Hypothalamus (tissue), 51 donors: ENCODE measurements around the gene RAB11FIP3.

Source experiments
- DNase-seq, 51 donors: peaks; one replicate each; lab custom pipeline; 2025; lab: John Stamatoyannopoulos, UW

RAB11FIP3 gene

DNA sequence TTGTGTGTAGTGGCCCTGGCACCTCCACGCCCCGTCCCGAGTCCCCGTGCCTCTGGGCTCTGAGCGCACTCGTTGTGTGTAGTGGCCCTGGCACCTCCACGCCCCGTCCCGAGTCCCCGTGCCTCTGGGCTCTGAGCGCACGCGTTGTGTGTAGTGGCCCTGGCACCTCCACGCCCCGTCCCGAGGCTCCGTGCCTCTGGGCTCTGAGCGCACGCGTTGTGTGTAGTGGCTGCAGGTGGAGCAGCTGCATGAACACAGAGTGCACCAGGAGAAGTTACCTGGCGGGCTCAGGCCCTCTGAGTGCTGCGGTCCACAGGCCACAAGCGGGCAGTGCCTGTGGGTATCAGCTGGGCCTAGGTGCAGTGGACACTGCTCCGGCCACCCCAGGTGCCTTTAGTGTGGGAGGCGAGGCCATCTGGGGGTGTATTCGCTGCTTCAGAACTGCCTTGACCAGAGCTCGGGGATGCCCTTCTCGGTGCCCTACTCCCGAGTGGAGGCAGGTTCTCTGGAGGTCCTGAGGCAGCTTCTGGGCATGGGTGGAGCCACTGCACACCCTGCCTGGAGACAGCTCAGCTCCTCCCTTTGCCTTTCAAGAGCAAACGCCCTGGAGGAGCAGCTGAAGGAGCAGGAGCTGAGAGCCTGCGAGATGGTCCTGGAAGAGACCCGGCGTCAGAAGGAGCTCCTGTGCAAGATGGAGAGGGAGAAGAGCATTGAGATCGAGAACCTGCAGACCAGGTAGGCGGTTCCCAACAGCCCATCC lies 84.8 kb downstream of the RAB11FIP3 start:
- DNase-seq: no peak

DNA sequence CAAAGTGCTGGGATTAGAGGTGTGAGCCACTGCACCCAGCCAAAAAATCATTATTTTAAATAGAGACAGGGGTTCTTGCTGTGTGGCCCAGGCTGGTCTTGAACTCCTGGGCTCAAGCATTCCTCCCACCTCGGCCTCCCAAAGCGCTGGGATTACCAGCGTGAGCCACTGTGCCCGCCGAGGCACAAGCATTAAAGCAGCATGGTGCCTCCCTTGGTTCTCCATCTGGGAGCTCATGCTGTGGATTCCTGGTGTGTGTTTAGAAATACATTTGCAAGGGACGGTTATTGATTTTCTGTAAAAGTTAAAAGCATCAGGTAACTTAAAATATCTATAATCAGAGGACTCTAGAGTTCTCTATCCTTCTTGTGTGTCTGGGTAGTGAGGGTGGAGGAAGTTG lies 87.4 kb downstream of the RAB11FIP3 start:
- no peak for DNase-seq

DNA sequence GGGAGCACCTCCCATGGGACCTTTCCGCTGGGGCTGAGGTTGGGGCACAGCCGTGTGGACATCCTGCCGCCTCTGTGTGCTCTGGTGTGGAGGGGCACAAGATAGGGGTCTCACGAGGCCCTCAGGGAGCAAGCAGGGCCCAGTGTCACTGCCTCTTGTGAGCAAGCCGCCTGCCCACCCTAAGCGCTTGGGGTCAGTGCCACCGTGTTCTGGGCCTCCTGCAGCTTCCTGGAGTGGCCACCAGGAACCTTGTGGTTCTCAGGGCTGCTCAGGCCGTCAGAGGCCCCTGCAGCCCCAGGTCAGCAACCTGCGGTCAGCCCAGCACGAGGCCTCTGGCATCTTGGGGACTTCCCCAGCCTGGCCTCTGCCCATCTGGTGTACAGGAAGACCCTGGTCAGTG lies 88.5 kb downstream of the RAB11FIP3 start:
- no peak for DNase-seq

DNA sequence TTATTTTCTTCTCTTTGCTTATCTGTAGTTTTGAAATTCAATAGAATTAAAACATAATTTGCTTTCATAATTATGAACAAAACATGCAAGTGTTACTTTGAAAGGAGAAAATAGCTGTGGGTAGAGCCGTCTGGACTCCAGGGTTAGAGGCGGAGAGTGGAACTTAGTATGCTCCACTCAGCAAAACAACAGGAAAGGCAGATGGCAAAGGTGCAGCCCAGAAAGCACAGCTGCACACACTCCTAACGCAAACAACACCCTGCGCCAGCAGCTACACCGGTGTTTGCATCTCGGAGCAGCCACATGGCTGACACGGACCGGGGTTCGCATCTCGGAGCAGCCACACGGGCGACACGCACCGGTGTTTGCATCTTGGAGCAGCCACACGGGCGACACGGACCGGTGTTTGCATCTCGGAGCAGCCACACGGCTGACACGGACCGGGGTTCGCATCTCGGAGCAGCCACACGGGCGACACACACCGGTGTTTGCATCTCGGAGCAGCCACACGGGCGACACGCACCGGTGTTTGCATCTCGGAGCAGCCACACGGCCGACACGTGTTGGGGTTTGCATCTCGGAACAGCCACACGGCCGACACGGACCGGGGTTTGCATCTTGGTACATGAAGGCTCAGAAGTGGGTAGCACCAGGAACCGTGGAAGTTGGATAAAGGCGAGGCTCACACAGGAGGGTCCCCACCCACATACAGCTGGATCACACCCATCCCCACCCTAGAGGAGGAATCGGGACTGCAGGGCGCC lies 89.9 kb downstream of the RAB11FIP3 start:
- no peak for DNase-seq

DNA sequence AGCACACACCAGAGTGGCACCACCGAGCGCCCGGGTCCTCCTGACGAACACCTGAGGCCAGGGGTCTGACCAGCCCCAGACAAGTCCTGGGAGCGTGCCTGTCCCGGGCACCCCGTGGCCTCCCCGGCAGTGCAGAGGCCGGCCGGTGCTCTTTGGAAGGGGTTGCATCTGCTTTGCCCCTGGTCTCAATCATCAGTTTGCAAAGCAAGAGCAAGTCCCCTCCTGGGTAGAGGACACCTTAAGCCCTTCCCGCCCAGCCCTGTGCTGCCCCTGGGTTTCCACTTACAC lies 90.4 kb downstream of the RAB11FIP3 start:
- no peak for DNase-seq

DNA sequence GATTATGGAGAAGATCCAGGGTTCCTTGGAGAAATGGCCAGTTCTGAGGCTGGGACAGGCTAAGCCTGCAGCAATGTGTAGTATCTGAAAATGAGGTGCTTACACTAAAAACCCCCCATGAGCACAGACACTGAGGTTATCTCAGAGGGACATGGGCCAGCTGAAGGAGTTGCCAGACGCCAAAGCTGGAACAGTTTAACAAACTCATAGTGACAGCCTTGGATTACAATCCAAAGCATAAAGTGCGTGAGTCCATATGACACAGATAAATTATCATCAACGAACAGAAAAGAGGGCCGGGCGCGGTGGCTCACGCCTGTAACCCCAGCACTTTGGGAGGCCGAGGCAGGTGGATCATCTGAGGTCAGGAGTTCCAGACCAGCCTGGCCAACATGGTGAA lies 90.9 kb downstream of the RAB11FIP3 start:
- DNase-seq: no peak

DNA sequence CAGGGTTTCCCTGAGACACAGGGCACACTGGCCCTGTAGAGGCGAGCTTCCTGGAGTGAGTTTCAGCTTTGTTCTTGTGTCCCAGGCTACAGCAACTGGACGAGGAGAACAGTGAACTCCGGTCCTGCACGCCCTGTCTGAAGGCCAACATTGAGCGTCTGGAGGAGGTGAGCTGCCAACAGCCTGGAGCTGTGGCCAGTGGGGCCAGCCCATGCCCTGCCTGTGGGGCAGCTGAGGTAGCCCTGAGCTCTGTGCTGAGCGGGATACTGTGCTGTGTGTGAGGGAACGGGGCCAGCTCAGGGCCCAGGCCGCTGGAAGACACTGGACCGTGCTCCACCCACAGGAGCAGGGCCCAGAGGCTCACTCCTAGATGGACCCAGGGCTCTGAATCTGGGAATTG lies 93.4 kb downstream of the RAB11FIP3 start:
- peak in 16 of 51 donors; percentile 10 to 65 (median 42) for DNase-seq

DNA sequence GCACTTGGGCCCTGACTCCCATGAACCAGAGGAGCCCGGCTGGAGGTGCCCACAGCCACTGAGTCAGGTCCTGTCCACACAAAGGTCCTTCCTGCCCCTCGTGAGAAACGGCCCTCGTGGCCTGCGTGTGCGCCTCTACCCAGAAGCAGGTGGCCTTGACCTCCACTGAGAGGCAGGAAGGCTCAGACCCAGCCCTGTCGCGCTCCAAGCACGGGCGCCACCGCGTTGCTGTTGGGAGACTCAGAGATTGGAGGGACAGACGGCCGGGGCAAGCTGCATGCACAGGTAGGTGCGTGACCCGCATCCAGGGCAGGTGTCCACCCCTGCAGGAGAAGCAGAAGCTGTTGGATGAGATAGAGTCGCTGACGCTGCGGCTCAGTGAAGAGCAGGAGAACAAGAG lies 94.0 kb downstream of the RAB11FIP3 start:
- no peak for DNase-seq

DNA sequence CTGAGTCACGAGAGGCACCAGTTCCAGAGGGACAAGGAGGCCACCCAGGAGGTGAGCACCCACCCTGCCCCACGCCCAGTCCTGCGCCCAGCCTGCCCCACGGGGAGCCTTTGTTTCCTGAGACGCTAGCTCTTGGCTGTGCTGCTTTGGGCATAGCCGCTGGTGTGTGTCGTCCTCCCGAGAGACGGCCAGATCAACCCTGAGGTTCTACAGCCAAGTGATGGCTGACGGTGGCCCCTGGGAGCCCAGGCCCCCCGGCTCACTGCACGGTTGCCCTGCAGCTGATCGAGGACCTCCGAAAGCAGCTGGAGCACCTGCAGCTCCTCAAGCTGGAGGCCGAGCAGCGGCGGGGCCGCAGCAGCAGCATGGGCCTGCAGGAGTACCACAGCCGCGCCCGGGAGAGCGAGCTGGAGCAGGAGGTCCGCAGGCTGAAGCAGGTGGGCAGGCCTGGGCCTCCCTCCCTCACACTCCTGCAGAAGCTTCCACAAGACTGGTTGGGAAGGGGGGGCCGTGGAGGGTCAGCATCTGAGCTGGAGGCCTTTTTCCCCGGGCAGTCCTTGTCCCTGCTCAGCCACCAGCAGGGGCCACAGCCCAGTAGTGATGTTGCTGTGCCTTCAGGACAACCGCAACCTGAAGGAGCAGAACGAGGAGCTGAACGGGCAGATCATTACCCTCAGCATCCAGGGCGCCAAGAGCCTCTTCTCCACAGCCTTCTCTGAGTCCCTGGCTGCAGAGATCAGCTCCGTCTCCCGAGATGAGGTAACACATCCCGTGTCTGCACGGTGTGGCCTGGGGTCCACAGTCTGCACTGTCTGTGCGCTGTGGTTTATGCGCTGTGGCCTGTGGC lies 94.6 kb downstream of the RAB11FIP3 start:
- DNase-seq: no peak

DNA sequence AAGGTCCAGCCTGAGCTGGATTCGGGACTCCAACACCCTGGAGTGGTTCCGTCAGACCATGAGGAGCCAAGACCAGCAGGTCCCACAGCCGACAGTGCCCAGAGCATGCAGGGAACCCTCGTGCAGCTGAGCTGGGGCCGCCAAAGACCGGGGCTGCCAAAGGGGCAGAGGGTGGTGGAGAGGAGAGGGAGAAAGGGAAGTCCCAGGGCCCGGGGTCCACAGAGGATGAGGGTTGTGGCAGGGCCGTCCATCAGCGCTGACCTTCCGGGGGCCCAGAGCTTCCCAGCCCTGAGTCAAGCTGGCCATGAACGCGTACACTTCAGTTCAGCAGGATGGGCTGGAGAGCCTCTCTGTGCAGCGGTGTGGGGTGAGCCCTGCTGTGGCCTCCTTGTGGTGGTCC lies 95.4 kb downstream of the RAB11FIP3 start:
- DNase-seq: no peak

DNA sequence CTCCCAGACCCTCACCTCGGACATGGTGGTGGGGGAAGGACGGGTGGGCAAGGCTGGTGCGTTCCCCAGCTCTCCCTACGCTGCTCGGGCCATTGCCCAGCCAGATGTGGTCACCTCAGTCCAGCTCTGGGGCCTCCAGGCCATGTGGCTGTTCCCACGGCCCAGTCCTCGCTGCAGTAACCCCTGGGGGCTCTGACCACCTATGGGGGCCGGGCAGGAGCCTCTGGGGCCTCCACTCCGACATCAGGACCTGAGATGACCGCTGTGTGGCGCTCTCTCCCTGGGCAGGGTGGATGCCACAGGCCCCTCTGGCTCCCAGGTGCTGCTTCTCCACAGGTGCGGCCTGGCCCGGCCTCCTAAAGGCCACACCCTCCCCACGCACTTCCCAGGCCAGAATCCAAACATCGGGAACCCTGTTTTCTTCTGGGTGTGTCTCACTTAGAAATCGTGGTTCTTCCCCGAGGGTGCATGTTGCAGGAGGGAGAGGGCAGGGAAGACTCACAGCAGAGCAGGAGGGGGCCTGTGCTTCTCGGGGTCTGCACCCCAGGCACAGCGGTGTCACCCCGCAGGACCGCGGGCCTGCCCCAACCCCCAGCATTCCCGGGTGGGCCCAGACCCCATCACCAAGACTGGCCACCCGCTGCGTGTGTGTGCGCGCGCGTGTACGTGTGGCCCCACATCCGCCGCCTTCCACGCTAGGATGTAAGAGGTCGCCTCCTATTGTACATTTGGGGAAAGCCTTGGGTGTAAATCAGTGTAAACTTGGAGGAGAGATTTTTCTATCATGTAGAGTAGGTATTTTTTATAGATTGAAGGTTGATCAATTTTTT lies 96.1 kb downstream of the RAB11FIP3 start:
- DNase-seq: no peak

DNA sequence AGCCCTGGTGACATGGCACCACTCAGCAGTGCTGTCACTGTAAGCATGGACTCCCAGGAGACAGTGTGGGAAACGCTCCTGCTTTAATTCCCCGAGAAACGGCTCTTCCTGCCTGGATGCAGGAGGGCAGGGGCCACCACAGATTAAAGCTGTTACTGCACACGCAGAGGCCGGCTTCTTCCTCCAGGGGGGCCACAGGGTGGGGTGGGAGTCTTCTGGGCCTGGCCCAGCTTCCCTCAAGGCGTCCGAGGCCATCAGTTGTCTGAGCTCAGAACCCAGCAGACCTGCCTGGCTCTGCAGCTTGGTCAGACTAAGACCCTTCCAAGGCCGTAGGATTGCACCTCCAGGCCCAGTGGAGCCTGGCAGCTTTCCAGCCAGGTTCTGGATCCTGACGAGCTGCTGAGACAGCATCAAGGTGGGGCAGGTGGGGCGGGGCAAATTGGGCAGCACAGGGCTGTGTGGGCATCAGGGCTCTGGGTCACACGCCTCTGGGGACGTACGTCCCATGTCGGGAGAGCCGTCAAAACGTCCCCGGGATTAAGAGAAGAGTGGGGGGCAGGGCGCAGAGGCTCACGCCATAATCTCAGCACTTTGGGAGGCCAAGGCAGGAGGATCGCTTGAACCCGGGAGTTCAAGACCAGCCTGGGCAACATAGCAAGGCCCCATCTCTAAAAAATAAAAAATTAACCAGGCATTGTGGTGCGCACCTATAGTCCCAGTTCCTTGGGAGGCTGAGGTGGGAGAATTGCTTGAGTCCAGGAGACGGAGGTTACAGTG lies 97.1 kb downstream of the RAB11FIP3 start:
- no peak for DNase-seq

DNA sequence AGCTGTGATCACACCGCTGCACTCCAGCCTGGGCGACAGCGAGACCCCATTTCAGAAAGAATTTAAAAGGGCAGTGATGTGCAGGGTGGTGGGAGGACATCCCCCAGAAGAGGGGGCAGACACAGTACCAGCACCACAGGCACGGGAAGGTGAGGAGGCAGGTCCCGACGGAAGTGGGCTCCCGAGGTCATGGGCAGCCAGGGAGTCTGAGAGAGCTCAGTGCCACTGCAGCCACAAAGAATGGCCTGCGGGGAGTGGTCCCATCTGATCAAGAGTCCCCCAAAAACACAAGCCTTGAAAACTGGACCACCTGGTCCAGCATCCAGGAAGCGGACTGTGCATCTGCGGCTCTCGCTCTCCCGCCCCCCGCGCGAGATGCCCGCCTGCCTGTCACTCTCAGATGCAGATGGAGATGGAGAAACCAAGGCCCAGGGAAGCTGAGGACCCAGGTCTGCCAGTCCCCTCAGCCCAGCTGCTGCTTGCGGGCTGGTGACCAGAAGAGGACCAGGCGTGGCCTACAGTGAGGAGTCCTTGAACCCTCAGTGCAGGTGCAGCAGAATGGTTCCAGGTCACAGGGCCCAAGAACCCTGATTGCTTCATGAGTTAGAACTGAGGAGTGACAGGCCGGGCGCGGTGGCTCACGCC lies 97.8 kb downstream of the RAB11FIP3 start:
- DNase-seq: no peak

DNA sequence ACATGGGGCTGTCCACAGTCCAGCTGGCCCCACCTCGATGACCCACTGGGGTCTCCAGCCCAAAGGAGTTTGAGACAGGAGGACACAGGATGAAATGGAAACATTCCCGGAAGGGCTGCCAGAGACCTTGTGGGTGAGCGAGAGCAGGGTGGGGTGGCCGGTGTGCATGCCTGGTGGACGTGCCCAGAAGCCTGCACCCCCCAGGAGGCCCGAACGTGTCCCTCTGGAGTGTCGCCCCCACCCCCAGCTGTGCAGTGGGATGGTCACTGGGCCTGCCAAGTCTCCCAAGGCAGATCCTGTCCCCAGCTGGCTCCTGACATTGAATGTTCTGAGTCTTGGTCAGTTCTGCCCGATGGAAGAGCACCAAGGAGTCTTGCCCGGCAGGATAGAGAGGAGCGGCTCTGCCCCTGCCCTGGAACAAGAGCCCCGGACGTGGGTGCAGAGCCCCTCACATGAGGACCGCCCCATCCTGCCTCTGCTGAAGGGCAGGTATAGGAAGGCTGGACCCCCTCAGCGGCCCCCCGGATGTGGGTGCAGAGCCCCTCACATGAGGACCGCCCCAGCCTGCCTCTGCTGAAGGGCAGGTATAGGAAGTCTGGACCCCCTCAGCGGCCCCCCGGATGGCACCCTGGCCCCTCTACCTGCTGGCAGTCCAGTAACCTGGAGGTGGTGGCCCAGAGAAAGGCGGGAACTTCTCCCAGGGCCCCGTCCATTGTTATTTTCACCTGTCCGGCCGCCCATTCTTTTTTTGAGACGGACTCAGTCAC lies 99.0 kb downstream of the RAB11FIP3 start:
- peak in 1 of 51 donors; percentile 14 for DNase-seq

DNA sequence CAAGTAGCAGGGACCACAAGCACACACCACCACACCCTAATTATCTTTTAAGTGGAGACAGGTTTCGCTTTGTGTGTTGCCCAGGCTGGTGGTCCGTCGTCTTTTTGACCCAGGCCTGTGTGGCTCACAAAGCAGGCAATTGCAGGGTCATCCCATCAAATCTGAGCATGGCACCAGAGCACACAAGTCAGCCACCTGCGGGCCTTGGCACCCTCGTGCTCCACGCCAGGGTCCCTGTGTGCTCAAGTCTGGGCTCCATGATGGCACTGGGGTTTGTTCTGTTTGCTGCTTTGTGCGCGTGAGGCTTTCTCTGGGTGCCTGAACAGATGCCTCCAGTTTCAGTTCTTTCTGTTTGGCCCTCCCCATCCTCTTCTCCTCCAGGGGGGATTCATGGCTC lies 99.7 kb downstream of the RAB11FIP3 start:
- no peak for DNase-seq

DNA sequence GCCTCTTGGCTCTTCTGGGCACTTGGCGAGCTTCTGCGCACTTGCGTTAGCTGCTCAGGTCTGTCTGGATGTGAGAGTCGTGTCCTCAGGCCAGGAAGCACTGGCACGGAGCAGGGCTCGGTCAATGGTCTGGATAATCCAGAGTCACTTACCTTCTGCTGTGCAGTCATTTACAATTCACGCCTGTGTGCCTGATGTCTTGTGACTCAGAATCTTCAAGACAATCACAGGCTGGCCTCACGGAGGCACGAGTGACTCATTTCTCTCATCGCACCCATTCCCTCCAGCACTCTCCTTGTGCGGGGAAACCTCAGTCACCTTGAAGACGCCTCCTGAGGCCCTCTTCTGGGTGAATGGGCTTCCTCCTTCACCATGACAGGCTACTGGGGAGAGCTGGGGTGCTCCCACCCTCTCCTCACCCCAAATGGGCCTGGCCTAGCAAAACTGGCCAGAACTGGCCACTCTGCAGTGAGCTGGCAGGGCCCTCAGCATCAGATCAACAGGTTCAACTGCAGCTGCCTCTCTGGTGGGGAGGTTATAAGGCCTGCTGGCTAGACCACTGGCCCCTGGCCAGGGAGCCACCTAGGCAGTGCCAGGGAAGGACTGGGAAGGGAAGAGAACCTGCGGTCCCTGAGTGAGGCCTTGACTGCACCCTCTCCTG lies 100.2 kb downstream of the RAB11FIP3 start:
- peak in 6 of 51 donors; percentile 14 to 56 (median 24) for DNase-seq

DNA sequence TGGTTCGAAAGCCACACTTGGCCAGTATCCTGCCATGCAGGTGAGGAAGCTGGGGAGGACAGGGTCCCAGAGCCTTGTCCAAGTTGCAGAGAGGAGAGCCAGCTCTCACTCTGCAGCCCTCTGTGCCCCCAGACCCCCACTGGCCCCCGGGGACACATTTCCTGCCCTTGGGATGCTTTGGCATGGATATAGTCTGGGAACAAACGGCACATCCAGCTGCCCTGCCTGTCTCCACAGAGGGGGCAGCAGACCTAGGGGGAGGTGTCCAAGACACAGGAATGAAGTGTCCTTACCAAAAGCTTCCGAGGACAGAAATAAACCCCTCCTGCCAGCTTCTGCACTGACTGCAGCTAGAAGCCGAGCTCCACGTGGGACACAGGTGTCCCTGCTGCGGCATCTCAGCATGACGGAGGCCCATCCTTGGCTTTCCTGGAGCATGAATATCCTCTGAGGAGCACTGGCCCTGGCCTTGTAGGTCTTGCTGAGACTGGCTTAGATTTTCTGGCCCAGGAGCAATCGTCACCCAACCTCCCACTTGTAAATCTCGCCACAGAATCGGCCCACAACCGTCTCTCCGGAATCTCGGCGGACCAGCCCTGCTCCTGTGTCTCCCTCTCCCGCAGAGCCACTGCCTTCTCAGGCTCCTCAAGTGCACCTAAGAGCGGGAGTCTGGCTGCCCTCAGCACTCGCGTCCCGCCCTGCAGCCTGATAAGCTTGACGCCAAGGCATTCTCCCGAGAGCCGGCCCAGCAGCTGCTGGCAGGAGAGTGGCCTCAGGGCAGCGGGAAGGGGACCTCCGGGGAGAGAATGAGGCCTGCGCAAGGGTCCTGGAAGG lies 100.9 kb downstream of the RAB11FIP3 start:
- peak in 7 of 51 donors; percentile 34 to 62 (median 51) for DNase-seq
